OCI-LY1 (cell line): Measurements from ENCODE around the gene PXDN.

Experiments used
- EZH2 ChIP-seq: fragments of 200-600 bp; sonication (generic), shearing (Covaris generic); IDR thresholded peaks from 2 replicates; pipeline ENCODE4 v1.8.0; 2017; ENCODE audit warnings: borderline replicate concordance, mixed run types, mild to moderate bottlenecking, antibody characterized with exemption, low read length, moderate library complexity, mixed read lengths
- TF ChIP-seq, protein P1 (sequence below): fragments of 200-600 bp; sonication (generic), shearing (Covaris generic); IDR thresholded peaks from 2 replicates; pipeline ENCODE4 v1.5.1; 2017; ENCODE audit warnings: mild to moderate bottlenecking, antibody characterized with exemption, low read length, moderate library complexity, mixed read lengths

DNA sequence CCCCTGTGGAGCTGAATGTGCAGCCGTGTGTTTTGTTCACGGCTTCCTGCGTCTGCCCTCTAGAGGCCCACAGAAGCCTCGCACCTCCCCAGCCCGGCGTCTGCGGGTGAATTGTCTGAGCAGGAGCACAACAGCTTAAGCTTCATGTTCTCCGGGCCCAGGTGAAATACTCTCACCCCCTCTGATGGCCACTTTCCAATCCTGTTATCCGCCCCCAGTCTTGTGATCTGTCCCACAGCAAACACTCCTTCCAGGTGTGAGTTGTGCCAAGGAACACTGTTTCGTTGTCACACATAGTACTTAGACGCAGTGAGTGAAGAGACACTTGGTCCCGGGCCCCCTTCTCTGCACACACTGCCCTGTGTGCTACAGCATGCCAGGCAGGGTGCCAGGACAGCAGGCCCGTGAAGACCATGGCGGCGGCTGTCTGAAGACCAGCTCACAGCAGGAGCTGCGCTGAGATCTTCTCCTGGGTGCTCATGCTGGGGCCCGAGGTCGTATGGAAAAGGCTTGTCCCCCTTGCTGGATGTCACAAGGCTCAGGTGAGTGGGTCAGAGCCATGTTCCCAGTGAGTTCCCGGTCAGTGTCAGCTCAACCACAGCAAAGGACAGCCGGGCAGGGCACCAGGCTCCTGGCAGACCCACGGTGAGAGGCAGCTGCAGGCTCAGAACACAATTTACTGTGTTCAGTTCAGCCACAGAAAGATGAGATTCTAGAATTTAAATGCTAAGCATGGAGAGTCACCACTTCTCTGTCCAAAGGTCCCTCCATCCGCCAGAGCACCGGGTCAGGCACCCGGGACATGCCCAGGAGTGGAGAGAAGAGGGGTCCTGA, 6.8 kb upstream of the PXDN start:
- TF ChIP-seq, protein P1, sequence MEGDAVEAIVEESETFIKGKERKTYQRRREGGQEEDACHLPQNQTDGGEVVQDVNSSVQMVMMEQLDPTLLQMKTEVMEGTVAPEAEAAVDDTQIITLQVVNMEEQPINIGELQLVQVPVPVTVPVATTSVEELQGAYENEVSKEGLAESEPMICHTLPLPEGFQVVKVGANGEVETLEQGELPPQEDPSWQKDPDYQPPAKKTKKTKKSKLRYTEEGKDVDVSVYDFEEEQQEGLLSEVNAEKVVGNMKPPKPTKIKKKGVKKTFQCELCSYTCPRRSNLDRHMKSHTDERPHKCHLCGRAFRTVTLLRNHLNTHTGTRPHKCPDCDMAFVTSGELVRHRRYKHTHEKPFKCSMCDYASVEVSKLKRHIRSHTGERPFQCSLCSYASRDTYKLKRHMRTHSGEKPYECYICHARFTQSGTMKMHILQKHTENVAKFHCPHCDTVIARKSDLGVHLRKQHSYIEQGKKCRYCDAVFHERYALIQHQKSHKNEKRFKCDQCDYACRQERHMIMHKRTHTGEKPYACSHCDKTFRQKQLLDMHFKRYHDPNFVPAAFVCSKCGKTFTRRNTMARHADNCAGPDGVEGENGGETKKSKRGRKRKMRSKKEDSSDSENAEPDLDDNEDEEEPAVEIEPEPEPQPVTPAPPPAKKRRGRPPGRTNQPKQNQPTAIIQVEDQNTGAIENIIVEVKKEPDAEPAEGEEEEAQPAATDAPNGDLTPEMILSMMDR = peak; percentile 67
- TF ChIP-seq EZH2 = no peak
